GM18499 (cell line): ENCODE data around the gene UBE2E2.

ENCODE experiments used
- ATAC-seq: cut with Tn5 transposase; IDR thresholded peaks from one replicate; pipeline ENCODE4 v1.9.1; 2021; ENCODE audit warnings: moderate number of reproducible peaks; ENCODE audit not compliant: insufficient read depth, unreplicated experiment

UBE2E2 gene

DNA sequence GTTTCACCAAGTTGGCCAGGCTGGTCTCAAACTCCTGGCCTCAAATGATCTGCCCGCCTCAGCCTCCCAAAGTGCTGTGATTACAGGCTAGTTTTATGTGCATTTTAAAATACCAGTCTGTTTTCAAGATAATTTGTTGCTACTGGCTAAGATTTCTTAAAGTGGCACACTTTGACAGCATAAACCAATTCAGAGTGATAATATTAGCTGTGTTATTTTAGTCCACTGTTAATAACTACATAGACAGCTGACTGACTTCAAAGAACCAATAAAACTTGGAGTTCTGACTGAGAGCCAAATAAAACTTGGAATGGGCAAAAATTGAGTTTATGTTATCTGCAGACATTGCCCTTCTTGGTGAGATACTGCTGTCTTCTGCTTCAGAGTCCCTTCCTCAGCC lies 291.8 kb downstream of the UBE2E2 start:
- ATAC-seq = no peak

DNA sequence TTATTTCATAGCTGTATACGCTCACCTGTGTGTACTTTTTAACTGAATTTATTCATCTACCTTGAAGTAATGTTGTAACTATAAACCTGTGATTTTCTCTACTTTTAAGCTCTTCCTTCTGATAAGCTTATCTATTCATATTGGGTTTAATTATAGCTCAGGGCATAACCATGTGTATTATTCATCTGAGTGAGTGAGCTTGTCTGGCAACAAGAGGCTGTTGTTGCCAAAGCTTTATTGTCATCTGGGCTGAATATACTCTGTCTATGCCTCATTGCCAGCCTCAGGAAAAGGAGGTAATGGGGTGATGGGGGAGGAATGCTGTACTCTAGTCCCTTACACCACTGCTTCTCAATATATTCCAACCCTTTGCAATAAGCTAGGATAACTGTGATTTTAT lies 292.4 kb downstream of the UBE2E2 start:
- ATAC-seq = no peak

DNA sequence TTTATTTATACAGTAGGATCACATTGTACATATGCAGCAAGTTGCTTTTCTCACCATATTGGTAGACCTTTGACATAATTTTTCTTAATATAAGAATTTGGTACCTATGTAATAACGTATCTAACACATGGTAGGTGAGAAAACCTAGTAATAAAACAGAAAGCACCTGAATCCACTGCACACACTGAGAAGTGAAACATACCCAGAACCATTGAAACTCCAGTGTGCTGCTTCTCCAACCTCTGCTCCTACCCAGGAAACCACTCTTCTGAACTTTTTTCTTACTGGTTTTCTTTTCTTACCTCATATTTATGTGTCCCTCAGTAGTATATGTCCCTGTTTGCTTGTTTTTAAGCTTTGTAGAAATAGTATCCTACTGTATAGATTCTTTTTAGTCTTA lies 293.0 kb downstream of the UBE2E2 start:
- peak; percentile 61 for ATAC-seq

DNA sequence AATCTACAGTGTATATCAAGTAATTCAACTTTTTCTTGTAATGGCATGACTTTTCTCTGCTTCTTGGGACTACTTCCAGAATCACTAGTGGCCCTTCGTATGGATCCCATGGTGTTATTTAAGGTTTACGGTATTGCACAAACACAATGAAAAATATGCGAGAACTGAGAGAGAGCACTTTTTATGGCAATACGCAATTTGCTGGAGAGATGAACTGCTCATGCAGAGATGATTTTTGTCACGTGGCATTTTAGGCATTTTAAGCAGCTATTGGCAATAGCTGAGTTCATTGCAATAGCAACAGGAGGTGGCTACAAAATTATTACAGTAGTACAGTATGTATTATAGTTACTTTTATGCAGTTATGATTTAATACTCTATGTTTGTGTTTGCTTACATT lies 294.0 kb downstream of the UBE2E2 start:
- no peak for ATAC-seq

- ATAC-seq = no peak
Observed at GRCh38 chr3:23501201-23501802, 298.2 kb downstream of the UBE2E2 start.

DNA sequence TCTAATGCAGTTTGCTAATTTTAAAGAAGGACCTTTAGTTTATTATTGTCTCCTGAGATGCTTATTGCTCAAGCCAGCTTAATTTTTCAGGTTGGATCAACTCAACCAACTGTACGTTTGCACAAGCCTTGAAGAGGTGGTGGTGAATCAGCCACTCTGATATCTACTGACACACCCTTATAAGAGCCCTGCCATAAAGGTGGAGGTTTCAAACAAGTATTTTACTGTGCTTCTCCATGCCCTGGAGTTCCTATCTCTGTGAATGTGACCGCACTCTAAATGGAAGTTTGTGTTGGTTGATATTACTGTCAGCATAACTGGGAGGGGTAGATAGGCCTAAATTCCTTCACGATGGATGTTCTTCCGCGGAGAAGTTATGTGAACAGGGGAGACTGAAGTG lies 305.3 kb downstream of the UBE2E2 start:
- no peak for ATAC-seq

- no peak for ATAC-seq
Observed at GRCh38 chr3:23518441-23518840, 315.3 kb downstream of the UBE2E2 start.

GRCh38 chr3:23519314-23520208 lies 316.4 kb downstream of the UBE2E2 start:
- peak; percentile 45 for ATAC-seq

DNA sequence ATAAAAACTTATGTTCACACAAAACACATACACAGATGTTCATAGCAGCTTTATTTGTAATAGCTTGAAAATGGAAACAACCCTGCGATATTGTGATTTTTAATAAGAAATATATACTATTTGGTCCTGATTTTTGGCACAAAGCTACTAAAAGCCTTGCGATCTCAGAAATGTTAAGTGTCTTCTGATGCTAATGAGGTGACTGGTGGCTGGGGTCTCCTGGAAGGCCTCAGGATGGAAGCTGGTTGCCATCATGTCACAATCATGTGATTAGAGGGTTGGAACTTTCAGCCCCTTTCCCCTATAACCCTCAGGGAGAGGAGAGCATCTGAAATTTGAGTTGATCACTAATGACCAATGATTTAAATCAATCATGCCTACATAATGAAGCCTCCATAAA lies 324.2 kb downstream of the UBE2E2 start:
- ATAC-seq = no peak

DNA sequence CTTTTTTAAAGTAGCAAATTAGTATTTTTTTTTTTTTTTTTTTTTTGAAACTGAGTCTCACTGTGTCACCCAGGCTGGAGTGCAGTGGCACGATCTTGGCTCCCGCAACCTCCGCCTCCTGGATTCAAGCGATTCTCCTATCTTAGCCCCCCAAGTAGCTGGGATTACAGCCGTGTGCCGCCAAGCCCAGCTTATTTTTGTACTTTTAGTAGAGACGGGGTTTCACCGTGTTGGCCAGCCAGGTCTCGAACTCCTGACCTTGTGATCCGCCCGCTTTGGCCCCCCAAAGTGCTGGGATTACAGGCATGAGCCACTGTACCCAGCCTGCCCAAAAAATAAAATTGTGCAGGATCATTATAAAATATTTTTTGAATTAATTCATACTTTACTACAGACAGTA lies 330.5 kb downstream of the UBE2E2 start:
- ATAC-seq = no peak

DNA sequence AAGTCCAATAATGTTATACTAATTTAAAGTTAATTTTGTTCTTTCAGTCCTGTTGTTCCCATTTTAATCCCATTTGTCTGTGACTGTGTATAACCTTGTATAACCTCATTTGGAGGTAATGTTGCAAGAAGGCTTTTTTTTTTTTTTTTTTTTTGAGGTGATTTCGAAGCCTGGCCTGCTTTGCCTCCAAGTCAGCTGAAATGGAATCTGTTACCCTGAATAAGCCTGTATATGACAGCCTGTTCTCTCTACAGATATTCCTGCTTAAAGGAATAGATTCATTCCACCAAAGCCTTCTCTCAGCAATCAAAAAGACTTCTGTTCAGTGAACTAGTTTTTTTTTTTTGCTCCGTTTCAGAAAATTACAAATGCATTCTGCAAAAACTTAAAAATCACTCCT lies 330.9 kb downstream of the UBE2E2 start:
- ATAC-seq = no peak

GRCh38 chr3:23537101-23537551 lies 334.0 kb downstream of the UBE2E2 start:
- ATAC-seq = no peak

GRCh38 chr3:23539185-23539584 lies 336.1 kb downstream of the UBE2E2 start:
- no peak for ATAC-seq

DNA sequence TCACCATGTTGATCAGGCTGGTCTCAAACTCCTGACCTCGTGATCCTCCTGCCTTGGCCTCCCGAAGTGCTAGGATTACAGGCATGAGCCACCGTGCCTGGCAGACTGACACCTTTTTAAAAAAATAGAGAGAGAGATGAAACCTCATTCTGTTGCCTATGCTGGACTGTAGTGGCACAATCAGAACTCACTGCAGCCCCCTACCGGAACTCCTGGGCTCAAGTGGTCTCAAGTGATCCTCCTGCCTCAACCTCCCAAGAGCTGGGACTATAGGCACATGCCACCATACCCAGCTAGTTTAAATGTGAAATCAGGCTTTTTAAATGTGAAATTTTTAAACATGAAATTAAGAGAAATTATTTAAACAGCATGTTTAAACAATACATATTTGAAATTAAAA lies 337.5 kb downstream of the UBE2E2 start:
- ATAC-seq = no peak

- no peak for ATAC-seq
Observed at GRCh38 chr3:23542079-23542478, 339.0 kb downstream of the UBE2E2 start.

GRCh38 chr3:23546181-23546580 lies 343.1 kb downstream of the UBE2E2 start:
- no peak for ATAC-seq

DNA sequence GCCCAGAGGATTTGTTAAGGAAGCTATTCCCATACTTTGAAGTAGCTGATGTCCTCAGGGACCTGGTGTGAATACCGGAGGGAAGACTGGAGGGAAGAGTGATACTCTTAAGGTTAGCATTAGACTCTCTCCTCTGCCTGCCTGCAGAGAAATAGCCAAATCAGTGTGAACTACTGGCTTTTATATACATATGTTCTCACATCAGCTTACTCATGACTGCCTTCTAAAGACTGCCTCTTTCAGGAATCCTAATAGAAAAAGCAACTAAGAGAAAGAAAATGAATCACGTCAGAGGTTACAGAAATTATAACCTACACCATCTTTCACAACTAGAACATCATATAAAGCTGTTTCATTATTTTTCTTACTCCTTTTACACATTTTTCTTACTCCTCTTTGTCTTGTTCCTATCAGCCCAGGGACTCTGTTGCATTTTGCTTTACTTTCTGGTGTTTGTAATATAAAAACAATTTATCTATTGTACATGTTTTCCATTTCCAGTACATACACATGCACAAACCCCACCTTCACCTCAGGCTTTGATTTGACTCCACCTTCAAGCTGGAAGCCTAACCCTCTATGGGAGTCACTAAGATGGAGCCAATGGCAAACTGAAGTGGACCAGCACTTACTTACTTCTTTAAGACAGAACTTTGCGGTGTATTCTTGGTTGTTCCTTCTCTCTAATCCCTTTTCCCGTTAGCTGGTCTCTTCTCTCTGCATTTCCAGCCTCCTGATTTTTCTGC lies 345.0 kb downstream of the UBE2E2 start:
- no peak for ATAC-seq

GRCh38 chr3:23548706-23549105 lies 345.6 kb downstream of the UBE2E2 start:
- no peak for ATAC-seq

DNA sequence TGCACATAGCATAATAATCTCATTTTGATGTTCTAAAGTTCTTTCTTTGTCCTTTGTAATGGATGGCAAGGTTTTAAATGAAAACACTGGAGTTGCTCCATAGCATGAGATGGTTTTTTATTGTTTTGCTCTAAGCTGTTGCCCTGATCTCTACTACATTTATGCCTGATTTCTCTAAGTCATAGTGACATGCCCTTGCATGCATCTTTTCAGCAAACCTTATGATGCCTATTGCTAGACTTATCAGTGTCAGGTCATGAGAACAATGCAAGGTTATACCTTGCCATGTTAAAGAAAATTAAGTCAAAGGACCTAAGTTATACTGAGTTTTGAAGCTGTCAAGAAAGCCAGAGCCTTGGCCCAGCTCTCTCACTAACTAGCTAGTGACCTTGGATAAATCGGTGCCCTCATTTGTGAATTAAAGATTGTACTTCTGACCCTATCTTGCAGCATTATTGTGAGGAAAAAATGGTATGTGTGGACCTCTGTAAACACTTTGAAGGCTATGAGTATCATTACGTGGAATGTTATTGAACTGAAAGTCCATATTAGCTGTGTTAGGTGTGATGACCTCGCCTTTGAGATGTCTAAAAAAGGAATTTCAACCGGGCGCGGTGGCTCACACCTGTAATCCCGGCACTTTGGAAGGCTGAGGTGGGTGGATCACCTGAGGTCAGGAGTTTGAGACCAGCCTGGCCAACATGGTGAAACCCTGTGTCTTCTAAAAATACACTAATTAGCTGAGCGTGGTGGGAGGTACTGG lies 346.2 kb downstream of the UBE2E2 start:
- ATAC-seq = no peak

GRCh38 chr3:23550402-23550801 lies 347.3 kb downstream of the UBE2E2 start:
- ATAC-seq = peak; percentile 73
